Skin of body (tissue), 2 donors: ENCODE data around the gene DPP6. TPM values are rescaled to one million over a fixed set of nuclear protein-coding genes. Genes with fewer than 3 reads are reported as not detected.

Experiments used
- DNase-seq: peaks from one replicate; lab custom pipeline; 2025; lab: John Stamatoyannopoulos, UW
- total RNA-seq: library from RNA; depleted of rRNA; stranded (reverse); fragments of >200 nt; gene quantifications from one replicate; pipeline ENCODE4 v1.2.3, GENCODE V29; 2014

The DPP6 gene
- total RNA-seq, 1 donor from 2014 or later: 2.0 TPM

DNA sequence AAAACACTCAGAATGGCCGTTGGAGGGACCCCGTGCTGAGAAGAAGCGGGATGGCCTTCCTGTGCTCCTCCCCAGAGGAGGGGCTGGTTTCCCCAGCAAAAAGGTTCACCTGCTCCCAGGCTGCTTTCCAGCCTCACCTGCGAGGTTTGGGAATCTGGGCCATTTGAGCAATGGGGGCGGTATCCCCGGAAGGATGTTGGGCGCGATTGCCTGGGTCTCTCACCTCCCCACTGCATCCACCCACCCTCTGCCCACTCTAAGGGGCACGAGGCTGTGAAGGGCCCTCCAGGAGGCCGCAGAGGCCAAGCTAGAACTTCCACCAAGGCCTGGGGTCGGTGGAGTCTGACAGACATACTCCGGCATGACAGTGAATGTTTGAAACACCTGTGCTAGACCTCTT lies 803.2 kb downstream of the DPP6 start:
- DNase-seq: no peak

DNA sequence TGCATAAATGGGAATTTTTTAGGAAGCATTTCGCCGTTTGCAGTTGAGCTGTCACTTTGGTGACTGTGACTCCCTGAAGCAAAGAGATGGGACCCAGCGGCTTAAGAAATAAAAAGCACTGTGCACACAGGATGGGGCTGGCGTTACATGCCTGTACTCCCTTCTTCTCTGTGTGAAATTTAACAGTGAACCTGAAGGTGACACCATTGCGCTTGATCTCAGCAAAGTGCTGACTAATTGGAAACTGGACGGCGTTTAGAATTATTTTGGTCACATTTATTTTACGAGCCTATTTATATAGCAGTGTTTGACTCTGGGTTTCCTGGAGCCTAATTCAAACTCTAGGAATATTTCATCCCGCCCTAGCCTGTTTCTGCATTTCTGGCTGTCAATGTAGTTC lies 804.5 kb downstream of the DPP6 start:
- DNase-seq: no peak

DNA sequence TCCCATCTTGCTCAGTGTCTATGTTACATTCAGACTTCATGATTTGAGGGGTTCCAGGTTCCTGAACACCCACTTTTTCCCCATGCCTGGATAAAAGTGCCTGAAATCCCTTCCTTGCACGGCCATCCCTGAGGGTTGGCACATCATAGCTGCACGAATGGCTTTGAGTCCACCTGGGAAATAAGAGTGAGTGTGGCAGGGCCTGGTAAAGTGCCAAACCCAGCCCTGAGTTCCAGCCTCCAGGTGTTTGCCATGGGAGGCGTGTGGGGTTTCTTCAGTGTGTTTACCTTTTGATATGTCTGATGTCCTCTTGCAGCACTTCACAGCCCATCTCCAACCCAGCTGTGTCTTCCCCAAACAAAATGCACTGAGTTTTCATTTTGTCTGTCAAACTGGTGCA lies 805.0 kb downstream of the DPP6 start:
- DNase-seq: no peak

DNA sequence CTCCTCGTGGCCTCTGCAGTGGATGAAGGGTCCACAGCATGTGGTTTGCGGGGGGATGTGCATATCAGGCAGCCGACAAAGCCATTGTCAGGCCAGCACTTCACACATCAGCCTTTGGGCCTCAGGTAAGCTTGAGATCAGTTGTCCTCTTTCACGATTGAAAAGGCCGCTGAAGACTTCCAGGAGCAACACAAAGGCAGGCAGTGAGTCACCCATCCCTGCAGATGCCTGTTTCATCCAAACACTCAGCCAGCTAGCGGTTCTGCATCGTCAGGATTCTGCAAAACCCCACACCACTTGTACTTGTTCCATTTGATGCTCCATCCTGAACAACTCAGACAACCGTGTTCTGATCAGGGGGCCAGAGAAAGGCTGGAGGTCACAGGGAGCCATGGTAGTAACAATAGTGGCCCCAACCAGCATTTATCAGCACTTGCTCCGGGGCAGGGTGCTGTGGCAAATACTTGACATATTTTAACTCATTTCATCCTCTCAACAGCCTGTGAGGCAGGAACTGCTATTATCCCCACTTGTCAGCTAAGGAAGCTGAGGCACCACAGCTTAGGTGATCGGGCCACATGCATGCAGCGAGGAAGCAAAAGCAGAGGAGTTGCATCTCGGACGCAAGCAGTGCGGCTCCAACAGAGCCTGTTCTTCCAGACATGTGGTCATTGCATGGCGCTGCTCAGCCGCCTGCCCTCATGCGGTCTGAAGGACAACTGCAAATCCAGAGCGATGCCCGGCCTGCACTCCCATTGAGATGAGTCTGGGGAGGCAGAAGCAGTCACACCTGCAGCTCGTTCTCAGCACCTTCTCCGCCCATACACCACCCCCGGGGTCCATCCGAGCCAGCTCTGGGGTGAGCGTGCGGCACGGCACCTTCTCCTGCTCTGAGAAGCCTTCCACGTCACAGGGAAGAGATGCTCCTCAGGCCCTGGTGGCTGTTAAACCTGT lies 805.8 kb downstream of the DPP6 start:
- no peak for DNase-seq

DNA sequence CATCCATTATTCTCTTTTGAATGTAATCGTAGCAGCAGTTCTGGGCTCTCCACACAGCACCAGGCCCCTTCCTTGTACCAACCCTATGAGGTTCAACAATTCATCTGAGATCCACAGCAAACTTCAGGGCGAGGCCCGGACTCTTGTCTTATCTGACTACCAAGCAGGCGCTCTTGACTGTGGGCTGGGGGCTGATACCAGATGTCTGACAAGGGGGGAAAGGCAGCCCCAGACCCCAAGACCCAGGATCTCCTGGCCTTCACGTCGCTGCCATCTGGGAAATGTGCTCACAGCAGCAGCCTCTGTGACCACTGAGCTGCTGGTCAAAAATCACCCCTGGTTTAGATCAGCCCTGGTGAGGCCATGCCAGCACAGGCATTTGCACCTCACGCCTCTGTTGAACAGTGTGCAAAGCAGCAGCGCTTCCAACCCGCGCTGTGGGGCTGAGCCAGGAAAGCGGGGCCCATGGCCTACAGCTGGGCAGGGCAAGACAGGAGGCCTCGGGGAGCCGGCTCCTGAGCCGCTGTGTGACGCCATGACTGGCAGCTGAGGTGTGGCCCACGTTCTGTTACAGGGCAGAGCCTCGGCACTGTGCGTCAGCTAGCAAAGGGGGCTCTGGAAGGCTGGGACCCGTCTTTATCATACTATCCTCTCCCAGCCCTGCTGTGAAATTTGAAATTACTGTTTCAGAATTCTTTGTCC lies 806.8 kb downstream of the DPP6 start:
- no peak for DNase-seq

DNA sequence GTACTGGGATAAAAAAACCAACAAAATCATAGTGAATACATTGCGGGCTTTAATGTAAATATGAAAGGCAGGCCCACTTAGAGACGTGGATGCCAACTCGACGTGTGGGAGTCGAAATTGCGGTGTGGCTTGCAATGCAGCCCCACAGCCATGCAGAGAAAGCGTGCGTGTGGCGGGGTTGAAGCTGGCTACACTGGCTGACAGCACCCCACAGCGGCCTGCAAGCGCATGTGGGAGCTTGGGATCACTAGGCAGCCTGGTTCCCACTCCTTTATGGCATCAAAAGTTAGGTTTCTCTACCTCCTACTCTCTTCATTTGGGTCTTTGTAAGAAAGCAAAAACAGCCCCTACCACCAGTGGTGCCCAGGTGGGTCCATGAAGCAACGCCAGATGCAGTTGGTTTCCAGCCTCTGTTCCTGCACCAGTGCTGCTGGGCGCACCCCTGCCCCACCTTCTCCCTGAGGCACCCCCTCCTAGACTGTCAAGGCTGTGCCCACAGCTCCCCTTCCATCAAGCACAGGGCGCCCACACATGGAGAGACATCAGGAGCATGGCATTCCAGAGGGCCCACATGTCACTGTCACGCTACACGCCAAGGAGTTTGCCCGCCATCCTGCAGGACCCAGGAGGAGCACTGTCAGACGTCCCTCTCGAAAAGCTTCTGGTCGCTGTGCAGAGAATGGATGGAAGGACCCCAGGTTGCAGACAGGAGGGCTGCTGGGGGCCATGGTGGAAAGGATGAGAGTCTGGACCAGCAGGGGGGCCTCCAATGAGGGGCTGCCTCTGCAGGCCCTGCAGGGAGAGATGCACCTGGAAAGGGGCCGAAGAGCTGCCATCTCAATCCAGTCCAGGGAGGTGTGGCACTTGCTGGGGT lies 807.8 kb downstream of the DPP6 start:
- no peak for DNase-seq

DNA sequence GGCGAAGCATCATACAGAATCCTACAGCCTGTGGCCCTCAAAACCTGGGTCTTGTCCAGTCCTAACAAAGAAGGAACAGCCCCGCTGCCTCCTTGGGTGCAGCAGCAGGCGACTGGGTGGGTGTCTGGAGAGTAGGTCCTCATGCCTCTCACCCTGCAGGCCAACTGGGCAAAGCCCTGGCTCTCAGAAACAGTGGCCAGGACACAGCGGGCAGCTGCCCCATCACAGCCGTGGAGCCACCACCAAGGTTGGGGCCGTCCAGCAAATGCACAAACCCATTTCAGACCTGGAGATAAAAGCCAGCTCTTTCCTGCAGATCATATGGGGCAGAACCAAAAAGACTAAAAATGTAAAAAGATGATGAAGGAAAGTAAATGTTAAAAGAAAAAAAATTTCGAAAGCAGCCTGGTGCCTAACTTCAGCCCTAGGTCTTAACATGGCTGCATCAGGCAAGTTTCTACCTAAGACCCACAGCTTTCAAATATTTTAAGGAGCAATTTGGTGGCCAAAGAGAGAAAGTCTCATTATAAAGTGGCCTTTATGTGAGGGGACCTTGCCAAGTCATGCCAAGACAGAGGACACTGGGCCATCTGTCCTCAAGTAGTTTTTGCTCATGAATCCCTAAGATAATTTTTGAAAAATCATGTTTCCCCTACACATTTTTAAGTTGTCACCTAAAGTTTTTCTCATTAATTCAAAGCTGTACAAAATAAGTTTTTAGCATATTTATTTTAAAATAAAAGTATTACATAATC lies 808.6 kb downstream of the DPP6 start:
- no peak for DNase-seq

DNA sequence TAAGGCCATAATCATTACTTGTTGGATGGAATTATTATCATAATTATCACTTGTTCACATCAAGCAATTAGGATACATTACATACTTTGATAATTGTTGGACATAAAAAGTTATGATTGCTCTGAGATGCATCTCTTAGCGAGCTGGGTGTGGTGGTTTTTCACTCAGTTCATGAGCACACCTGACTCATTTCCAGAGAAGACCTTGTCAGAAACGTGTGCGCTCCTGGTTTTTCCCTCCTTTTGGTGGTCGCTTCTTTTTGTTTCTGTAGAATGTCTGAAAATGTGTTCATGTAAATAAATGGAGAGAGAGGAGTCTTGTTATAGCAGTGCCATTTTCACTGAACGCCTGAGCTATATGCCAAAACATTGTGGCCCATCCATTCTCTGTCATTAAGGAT lies 809.4 kb downstream of the DPP6 start:
- no peak for DNase-seq

DNA sequence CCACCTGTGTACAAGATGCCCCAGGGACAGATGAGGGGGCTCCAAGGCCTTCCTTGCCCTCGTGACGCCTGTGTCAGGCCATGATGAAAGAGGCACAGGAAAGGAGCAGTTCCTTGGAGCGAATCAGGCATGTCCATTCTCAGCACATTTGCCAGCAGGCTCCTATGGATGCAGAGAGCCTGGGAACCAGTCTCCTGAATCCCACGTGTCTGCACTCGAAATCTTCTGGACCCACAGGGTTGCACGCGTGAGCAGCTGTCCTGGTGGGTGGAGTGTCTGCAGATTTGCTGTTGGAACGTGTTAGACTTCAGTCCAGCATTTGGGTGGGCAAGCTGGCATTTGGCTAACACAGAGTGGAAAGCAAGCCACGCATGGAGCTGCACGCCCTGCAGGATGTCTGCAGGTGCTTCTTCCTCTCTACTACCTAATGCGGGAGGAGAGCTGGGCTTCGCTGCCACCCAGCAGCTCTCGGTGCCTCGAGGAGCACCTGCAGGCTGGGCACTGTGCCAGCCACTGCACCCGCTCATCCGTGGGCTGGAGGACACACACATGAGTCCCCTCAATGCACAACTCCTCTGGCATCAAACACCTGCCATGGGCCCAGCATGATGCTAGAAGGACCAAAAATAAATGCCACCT lies 810.1 kb downstream of the DPP6 start:
- no peak for DNase-seq

DNA sequence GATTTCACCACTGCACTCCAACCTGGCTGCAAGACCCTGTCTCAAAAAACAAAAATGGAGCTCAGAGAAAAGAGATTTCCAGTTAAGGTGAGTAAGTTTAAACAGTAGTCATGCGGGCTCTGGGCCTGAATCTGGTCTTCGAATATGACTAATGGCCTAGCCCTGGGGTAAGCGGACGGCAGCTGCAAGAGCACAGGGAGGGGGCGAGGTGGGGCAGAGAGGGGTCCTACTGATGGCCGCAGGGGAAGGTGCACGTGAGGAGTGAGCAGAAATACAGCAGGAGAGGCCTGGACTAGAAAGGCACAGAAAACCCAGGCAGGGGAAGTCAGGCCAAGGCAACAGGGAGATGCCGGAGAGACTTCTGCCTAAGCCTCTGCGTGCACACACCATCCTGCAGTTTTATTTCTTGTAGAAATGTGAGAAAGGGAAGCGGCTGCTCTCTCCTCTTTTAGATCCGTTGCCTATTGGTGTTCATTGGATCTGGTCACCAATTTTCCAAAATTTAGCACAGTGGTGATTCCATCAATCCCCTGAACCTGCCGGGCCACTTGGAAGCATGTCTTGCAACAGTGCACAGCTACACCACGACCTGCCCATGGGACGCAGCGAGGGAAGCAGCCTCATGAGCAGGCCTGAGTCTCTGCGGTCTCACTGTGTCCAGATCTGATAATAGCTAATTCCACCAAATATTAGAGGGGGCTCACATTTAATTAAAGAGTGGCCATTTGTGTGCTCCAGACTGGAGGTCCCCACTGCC lies 811.7 kb downstream of the DPP6 start:
- DNase-seq: no peak

DNA sequence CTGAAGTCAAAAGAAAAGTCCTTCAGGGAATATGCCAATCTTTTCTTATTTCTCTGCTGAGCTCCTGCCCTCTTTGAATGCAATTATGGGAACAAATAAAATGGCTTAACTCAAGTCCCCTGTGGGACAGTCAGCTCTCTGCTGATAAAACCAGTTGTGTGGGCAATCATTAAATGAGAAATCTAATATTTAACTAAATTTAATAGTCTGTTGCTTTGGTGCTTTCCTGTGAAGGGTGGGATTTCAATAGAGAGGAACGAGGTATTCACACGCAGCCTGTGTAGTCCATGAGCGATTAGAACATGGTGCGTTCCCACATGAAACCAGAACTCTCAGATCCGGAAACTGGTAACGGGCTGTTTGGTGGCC lies 812.3 kb downstream of the DPP6 start:
- DNase-seq: no peak

DNA sequence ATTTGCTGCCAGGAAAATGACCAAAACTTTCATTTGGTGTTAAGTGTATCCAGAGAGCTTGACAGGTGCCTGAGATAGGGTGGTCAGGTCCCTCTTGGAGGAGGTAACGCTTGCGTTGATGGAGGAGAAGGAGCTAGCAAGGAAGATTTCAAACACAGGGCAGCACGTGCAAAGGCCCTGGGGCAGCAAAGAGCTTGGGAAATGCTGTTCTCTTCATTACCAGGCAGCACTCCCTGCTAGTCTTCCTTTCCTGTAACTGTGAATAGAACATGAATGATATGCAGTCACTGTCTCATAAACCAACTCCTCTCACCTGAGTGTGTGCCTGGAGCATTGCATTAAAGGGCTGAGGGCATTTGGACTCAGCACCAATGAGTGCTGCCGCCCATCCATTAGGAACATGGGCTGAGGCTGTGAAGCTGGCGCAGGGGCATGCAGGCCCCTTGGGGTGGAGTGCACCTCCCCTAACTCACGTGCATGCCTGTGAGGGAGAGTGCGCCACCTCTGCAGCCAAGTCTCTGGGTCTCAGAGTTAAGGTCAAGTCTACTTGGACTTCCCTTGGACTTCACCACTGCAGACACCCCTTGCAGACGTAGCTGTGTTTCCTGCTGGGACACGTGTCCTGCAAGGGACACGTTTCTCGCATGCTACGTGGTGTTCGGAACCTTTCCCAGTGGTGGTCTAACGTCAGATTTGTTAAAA lies 813.9 kb downstream of the DPP6 start:
- no peak for DNase-seq

DNA sequence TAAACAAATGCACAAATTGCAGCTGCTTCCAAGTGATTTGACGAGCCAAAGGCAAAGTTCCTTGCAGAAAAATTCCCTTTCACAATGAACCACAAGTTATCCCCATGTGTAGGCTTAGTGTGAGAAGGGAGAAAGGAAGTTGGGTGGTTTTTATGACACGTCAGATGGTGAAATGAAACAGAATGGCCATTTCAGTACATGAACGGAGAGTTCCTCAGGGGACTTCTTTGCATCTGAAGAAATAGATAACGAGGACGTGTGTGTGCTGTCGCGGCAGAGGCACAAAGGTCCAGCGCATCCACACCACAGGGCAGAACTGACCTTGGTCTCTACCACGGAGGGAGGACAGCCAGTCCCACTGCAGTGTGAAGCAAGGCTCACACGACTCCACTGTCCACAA lies 814.9 kb downstream of the DPP6 start:
- DNase-seq: no peak

DNA sequence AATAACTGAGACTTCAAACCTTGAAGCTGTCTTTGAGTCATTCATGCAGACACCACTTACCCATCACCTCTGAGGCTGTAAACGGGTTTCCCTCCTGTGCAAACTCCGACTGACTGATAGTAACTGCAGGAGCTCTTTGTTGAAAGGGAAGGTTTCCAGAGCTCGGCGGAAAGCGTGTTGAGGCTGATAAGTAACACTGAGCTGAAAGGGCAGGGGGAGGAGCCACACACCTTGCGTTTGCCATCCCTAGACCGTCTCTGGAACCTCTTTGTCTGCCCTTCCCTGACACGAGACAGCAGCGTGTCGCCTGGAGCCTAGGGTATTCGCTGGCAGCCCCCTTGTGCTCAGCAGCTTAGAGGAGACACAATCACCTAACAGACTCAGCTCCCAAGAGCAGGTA lies 816.7 kb downstream of the DPP6 start:
- DNase-seq: no peak

DNA sequence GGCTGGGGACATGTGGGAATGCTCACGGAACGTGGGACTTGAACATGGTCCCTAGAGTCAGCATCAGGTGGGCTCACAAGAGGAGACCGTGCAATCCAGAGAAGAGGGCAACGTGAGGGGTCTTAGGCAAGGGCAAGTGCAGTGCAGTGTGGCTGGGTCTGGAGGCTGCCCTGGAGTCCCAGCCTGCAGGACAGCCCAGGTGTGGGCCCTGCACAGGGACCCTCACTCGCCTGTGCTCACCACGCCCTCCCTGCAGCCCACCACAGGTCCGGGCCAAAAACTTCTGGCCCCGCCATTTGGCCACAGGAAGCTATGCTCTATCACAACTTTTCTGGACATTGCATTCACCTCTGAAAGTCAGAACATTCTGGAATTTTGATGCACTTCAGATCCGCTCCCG lies 817.2 kb downstream of the DPP6 start:
- DNase-seq: no peak

DNA sequence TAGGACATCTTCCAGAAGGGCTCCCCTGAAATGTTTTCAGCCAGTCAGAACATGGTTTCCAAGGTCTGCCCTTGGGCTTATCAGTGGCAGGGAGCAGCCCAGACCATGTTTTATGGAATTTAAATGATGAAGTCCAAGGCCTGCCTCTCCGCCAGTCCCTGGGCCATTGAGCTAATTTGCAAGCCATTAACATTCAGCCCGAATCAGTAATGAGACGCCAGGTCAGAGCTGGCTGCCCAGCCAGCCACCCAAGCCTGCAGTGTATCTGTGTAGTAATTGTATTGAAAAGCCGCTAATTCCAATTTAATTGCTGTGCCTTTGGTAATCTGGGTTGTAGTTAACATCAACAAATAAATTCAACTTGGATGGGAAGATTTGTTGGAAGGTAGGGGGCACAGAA lies 819.3 kb downstream of the DPP6 start:
- DNase-seq: no peak

DNA sequence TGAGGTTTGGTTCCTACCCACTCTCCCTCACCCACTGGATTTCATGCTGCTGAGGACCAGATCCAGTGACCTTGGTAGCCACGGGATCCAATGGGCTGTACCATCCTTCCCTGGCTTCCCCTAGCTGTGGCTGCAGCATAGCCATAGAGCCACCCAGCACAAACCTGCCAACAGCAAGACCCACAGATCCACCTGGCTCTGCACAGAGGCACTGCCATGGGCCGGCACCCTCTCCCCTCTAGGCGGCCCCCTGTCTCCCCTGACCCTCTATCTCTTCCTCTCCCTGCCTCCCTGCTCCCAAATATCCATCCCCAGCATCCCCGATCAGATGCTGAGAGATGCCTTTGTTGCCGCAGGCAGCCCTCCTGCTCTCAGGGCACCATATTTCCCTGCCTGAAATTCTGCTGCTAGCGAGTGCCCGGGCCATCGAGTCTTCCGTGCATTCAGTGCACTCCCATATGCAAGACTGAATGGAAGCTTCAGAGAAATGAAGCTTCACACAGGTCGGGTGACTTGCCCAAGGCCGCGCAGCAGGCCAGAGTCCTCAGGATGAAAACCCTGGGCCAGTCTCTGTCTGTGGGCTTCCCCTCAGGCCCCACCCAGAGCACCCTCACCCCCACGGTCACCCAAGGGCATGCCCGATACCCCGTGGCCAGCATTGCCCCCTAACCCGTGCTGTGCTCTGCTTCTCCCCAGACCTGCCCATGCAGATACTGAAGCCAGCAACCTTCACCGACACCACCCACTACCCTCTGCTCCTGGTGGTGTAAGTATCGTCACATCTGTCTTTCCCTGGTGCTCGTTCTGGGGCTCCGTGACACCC lies 819.9 kb downstream of the DPP6 start:
- DNase-seq: no peak

DNA sequence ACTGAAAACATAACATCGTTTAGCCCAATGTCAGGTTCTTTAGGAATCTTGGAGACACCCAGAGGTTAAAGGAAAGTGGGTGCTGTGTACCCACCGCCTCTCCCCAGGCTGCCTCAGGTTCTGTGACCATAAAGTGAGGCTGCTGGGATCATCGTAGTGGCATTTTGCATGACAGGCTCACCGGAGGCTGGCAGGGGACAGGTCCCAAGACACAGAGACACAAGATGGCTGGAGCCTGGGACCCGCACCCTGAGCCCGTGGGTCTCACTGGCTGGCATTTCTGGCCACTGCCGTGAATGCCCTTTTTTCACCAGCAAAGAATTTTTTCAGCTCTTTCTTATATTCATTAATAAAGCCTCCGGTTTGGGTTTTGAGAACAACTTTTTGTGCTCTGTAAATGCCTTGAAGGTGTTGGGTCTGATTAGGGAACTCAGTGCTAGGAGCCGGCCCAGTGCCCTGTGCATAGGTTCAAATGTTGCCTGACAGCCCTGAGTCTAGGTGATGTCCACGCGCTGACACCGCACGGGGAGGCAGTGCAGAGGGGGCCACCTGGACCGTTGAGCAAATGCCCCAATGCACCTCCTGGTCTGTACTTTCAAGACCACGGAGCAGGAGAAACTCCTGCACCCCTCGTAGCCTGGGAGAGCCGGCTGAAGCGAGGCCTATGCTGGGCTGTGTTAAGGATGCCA lies 820.8 kb downstream of the DPP6 start:
- DNase-seq: no peak
